D341Med (cell line): ENCODE data around the gene CREBBP.
"Not testable (repeated sequence)": the region's sequence is repeated elsewhere in the genome, so short reads cannot be mapped to it uniquely, and the experiment has no call there.

ENCODE experiments used
- DNase-seq: peaks from one replicate; pipeline ENCODE4 v3.0.0; 2012; ENCODE audit warnings: low spot score

CREBBP gene

DNA sequence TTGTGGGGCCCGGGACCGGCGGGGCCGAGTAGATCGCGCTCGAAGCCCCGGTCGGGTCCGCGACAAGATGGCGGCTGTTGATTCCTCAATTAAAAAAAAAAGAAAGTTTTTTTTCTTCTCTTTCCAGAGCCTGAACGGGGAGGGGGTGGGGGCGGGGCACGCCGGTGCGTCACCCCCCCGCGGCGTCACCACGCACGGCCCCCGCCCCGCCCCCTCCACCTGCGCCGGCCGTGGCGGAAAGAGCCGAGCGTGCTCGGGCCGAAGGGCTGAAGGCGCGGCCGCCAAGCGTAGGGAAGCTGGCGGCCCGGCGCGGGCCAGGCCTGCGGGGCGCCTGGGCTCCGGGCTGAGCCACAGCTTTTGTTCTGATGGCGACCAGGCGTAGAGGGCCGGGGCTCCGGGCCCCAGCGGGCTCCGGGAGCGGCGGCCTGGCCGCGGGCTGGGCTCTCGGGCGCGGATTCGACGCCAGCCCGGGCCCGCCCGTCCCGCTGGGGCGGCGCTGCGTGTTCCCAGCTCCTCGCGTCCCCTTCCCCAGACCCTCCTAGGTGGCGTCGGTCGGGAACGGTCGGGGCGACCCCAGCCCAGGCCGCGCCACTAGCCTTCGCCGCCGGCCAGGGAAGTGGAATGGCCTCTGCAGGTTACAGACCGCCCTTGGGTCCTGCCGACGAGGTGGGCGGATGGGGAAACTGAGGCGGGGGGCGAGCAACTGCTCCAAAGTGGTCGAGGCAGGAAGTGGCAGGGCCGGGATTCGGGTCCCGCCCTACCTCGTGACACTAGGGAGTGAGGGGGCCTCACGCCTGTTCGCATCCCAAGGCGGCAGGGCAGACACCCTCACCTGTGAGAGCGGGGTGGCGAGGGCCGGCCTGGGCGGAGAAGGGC is at the start of gene CREBBP:
TSS of gene CREBBP (minus strand) at position 91 of the 876 bp plus-strand sequence. CDS start 797 bp downstream, outside the sequence.
- peak; percentile 96 for DNase-seq

DNA sequence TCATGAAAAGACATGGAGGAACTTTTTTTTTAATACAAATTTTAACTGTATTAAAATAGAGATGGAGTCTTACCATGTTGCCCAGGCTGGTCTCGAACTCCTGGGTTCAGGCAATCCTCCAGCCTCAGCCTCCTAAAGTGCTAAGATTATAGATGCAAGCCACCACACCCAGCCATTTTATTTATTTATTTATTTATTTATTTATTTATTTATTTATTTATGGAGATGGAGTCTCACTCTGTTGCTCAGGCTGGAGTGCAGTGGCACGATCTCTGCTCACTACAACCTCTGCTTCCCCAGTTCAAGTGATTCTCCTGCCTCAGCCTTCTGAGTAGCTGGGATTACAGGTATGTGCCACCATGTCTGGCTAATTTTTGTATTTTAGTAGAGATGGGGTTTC is 46.6 kb upstream of the CREBBP start:
- DNase-seq: not testable (repeated sequence)

DNA sequence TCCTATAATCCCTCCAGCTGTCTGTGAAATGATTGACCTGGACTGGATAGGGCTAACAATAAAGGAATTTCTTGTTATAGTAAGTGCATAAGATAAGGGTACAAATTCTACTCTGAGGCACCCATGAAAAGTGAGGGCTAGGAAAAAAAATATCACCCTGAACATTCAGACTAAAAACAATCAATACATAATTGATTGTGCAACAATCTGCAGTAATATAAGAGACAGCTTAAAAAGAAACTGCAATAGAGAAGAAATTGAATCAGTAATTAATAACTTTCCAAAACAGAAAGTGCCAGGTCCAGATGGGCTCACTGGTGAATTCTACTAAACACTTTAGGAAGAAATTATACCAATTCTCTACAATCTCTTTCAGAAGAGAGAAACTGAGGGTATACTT is 44.2 kb upstream of the CREBBP start:
- no peak for DNase-seq

DNA sequence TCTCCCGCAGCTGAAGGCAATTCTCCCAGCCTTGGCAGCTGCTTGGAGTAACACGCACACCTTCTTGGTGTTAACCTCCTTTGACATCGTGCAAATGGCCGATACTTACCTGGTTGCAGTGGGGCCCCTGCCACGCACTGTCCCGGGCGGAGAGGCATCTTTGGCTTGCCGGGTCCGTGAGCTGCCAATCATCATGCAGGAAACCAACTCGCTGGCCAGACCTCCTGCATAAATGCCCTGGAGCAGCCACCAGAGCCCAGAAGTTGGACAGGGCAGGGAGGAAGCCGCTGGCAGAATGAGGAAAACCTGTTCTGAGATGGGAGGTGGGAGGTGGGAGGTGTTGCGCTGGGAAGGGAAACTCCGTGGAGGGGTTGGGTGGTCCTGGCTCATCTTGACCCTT is 41.7 kb upstream of the CREBBP start:
- DNase-seq: no peak

DNA sequence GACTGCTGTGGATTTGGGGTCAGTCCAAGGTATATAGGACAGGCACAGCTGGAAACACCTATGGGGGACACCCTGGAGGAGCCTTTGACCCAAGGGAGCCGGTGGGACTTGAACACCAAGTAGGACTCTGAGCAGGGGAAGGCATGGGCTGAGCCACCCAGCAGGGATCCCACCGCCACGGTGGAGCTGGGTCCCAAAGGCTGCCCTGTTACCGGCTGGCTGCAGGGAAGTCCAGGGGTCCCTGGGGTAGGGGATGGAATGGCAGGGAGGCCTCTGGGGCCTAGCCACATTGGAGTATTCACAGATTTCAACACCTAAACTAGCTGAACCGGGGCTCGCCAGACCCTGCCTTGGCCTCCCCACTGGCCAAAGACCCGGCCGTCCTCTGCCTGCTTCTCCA is 39.7 kb upstream of the CREBBP start:
- no peak for DNase-seq

DNA sequence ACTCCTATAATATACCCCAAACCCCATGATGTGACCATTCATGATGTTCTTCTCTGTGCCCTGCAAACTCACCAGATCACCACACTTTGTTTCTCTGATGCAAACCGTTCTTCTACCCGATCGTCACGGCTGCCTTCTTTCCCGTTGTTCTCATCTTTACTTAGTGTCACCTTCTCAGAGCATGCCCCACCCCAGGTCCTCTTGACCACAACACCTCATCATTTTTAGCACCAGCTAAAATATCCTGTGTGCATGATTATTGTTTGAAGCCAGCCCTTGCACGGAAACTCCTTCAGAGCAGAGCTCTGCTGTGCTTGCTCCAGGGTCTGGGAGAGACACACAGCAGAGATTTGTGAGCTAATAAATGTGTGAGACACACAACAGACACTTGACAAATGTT is 38.9 kb upstream of the CREBBP start:
- no peak for DNase-seq

DNA sequence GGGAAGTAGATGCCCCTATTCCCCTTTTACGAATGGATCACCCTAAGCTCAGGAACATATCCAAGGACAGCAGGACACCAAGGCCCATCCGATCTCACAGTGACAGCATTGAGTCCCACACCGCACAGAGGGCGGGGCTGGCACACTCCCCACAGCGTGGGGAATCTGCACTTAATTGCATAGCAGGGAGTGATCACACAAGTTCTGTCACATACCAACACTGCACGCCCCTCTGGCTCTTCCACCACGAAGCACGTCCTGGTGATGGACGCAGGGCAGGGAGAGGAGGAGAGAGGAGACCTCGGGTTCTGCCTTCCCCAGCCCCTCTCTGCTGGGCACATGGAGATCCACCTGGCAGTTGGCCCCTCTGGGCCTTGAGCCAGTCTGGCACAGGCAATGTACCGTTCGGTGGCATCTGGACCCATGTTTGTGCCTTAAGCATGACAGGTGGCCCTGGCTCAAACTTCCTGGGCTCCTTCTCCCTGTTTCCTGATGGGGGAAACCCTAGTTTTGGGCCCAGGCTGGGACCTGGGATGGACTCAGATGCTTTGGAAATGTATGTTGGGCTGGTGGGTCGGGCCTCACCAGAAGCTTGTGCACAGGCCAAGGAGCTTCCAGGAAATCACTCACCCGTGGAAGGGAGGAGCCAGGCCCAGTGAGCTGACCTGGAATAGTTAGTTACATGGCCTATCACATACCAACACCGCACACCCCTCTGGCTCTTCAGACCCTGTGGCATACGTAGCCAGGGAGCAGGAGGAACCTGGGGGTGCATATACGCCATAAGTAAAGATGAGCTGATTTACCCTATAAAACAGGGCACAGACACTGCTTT is 35.1 kb upstream of the CREBBP start:
- no peak for DNase-seq

DNA sequence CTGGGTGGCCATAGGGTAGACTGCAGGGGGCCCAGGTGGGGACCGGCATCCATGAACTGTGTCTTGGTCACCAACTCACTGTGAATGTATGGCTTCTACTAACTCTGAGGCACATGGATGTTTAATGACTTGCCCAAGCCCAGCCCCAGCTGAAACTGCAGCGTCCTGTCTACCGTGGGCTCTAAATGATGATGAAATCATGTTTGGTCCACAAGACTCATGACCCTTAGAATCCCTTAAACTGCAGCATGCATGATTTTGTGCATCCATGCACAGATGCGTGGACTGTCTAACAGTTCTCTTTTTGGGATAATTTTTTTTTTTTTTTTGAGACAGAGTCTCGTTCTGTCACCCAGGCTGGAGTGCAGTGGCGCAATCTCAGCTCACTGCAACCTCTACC is 32.4 kb upstream of the CREBBP start:
- no peak for DNase-seq

DNA sequence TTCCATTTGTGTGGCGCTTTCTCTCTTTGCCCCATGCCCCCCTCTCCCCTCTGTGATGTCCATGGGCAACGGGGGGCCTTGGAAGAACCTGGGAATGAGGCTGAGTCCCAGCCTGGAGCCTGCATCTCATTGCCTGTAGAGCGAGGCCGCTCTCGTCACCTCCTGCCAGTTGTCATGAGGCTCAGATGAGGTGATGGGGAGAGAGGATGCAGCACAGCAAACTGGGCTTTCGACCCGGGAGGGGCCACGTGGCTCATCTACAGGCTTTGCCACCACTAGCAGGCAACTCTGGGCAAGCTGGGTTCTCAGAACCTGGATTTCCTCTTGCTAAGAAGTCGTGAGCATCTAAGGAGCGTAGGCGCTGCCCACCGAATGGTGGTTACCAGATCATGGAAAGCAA is 31.9 kb upstream of the CREBBP start:
- no peak for DNase-seq

DNA sequence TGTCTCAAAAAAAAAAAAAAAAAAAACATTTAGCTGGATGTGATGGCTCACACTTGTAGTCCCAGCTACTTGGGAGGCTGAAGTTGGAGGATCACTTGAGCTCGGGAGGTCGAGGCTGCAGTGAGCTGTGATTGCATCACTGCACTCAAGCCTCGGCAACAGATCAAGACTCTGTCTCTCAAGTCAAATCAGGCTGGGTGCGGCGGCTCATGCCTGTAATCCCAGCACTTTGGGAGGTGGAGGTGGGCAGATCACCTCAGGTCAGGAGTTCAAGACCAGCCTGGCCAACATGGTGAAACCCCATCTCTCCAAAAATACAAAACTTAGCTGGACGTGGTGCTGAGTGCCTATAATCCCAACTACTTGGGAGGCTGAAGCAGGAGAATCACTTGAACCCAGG is 31.2 kb upstream of the CREBBP start:
- DNase-seq: not testable (repeated sequence)

DNA sequence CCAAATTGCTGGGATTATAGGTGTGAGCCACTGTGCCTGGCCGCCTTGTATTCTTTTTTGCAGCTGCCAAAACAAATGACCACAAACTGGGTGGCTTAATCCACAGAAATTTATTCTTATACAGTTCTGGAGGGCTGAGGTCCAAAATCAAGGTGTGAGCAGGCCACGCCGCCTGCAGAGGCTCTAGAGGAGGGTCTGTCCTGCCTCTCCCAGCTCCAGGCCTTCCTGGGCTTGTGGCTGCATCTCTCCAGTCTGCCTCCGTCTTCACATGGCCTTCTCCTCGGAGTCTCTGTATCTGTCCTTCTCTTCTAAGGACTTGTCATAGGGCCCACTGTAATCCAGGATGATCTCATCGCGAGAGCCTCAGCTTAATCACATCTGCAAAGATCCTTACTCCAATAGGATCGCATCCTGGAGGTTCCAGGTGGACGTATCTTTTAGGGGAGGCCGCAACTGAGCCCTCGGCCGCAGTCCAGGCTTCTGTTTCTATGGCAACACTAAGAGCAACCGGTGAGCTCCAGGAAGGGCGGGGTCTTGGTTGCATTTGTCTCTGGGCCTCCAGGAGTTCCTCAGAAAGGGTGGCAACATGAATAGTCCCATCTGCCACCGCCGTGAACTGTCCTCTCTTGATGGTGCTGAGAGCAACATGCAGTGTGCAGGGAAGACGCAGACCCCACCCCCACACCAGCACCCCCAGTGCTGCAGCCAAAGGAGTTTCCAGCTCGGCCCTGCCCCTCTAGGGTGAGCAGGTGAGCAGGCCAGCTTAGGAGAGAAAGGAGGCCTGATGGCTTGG is 29.5 kb upstream of the CREBBP start:
- DNase-seq: no peak

DNA sequence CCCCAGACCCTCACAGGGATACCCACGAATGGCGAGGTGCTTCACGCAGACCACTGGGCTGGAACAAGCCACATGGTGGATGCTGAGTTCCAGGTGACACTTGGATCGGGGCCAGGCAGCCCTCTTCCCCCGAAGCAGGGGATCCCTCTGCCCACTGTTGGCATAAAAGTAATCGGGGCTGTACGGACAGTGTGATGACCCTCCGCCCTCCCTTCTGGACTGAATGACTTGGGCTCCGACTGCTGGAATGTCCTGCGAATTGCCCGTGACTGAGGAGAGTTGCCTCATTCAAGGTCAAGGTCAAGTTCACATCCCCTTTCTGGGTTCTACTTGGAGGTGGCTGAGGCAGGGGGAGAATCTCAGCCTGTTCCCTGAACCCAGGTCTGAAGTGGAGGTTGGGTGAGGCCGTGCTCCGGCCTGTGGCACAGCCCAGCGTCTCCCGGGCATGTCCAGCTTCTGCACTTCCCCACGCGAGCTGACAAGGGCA is 28.5 kb upstream of the CREBBP start:
- no peak for DNase-seq

DNA sequence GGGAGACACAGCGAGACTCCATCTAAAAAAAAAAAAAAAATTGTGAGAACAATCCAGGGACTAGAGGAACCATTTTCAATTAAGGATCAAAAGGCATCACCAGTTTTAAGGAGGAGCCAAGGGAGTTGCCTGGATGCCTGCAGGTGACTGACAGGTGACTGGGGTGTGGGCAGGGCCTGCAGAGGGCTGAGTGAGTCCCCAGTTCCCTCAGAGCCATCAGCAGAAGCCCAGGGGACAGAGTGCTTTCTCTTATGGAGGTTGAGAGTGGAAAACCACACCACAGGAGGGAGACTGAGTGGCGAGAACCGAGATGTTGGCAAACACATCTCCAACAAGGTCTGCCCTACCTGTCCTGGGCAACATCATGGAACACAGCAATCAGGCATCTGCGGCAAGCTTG is 27.1 kb upstream of the CREBBP start:
- no peak for DNase-seq

DNA sequence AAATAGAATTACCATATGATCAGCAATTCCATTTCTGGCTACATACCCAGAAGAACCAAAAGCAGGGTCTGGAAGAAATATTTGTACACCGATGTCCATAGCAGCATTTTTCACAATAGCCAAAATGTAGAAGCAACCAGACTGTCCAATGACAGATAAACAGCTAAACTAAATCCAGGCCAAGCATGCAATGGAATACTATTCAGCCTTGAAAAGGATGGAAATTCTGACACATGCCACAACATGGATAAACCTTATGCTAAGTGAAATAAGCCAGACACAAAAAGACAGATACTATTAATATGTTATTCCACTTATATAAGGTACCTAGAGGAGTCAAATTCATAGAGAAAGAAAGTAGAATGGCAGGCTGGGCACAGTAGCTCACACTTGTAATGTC is 25.9 kb upstream of the CREBBP start:
- no peak for DNase-seq

DNA sequence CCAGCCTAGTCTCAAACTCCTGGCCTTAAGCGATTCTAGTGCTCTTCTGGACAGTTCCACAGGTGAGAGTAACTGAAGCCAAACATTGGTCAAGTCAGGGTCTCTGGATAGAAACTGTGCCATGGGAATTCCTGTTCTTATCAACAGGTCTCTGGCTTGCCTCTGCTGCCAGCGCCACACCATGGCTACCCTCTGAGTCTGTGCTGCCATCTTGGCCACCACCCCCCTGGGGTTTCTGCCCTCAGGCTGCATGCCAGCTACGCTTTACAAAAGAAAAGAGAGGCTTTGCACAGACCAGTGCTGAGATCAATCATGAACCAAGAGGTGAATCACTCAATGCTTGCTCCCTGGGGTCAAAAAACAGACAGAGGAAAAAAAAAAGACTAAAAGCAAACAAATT is 24.4 kb upstream of the CREBBP start:
- no peak for DNase-seq

DNA sequence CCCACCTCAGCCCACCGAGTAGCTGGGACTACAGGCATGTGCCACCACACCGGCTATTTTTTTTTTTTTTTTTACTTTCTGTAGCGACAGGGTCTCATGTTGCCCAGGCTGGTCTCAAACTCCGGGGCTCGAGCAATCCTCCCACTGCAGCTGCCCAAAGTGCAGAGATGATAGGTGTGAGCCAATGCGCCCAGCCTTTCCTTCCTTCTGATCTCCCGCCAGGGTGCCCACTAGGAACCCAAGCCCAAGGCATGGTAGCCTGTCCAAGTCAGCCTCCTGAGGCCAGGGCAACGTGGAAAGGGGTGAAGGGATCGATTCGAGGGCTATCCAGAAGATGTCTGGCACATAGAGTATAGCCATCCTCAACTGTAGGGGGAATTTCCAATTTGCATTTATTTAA is 9.6 kb upstream of the CREBBP start:
- DNase-seq: no peak

DNA sequence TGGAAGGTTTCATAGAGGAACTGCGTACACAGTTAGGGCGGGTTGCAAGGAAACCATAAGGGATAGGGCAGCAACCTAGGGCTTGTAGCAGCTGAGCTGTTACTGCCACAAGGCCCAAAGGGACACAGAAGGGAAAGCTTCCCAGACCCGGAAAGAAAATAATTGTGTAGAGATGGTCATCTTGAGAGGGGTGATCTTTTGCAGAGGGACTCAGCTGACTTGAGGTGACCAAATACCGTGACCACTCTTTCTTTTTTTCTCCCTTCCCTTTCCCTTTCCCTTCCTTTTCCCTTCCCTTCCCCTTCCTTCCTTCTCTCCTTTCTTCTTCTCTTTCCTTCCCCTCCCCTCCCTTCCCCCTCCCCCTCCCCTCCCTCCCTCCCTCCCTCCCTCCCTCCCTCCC is 8.5 kb upstream of the CREBBP start:
- no peak for DNase-seq

DNA sequence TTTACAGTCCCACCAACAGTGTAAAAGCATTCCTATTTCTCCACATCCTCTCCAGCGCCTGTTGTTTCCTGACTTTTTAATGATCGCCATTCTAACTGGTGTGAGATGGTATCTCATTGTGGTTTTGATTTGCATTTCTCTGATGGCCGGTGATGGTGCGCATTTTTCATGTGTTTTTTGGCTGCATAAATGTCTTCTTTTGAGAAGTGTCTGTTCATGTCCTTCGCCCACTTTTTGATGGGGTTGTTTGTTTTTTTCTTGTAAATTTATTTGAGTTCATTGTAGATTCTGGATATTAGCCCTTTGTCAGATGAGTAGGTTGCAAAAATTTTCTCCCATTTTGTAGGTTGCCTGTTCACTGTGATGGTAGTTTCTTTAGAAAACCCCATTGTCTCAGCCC is 5.5 kb upstream of the CREBBP start:
- DNase-seq: not testable (repeated sequence)

DNA sequence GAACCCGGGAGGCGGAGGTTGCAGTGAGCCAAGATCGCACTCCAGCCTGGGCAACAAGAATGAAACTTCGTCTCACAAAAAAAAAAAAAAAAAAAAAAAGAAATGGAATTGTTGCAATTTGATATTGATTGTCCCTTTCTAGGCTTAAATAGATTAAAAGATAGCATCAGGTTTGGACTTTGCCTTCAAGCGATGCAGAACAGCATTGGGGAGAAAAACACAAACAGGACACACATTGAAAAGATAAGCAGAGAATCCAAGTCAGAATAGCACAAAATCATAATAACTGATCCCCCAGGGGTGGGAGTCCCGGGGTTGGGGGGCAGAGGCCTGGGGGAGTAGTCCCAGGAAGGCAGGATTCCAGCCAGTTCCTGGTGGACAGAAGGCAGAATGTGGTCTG is 3.9 kb upstream of the CREBBP start:
- DNase-seq: no peak

DNA sequence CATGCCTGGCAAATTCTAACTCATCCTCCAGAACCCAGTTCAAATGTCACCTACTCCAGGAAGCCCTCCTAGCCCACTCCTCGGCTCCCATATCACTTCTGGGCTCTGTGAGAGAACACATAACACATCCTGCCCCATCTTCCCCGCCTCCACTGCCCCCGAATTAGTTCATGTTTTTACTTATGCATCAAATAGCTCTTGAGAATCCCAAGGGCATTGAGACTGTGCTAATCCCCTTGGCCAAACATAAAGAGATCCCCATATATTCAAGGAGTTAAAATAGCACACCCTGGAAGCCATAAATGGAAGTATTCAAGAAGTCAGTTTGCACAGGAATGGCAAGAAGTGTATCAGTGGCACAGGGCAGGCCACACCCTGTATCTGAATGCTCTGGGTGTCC is 2.0 kb upstream of the CREBBP start:
- no peak for DNase-seq

DNA sequence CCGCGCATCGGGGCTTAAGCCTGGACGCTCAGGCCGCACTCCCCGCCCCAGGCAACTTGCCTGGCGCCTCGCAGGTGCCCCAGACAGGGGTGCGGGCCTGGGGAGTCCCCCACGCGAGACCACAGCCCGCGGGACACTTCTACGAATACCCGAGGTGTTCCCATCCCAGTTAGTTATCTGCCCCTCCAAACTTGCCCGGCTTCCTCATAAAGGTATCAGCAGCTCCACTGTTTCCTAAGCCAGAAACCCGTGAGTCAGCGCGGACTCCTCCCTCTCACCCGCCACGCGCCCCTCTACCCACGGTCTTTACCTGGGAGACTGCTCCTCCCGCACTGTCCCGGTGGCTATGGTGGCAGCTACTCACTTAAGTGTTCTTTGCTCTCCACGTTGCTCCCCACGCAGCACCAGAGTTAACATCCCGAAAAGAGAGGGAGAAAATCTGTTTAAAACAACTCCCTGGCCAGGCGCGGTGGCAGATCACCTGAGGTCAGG is 1.0 kb upstream of the CREBBP start:
- peak; percentile 18 for DNase-seq
